GM12878 (cell line): ENCODE data around the gene EXD3. TPM values are rescaled to one million over a fixed set of nuclear protein-coding genes. Genes with fewer than 3 reads are reported as not detected.

Experiments
- ATAC-seq: fragments of 200-7000 bp; cut with Tn5 transposase; 3 replicates; pipeline ENCODE4 v1.9.1; 2020; ENCODE audit warnings: mild to moderate bottlenecking, moderate library complexity
- BruUV-seq: library from RNA; stranded (reverse); fragments of 400-500 nt; replicated peaks from 2 replicates; lab custom pipeline; 2021; lab: Mats Ljungman, UMichigan
- CTCF ChIA-PET: fragments of 300-600 bp; sonication (Branson Sonifier 250); formaldehyde crosslinking; extraction: SDS; loops from one replicate; lab custom pipeline; 2021; ENCODE audit warnings: inconsistent platforms; lab: Yijun Ruan, JAX
- POLR2A ChIA-PET: fragments of 350-600 bp; formaldehyde crosslinking; extraction: SDS; loops from one replicate; lab custom pipeline; 2021; ENCODE audit warnings: inconsistent platforms; lab: Charles Lee
- RAD21 ChIA-PET: fragments of 300-600 bp; sonication (Branson Sonifier 250); formaldehyde crosslinking; loops from one replicate; lab custom pipeline; 2023; ENCODE audit warnings: antibody characterized with exemption; ENCODE audit not compliant: unreplicated experiment; lab: Charles Lee
- SMC1A ChIA-PET: fragments of 300-600 bp; sonication (Branson Sonifier 250); formaldehyde crosslinking; loops from one replicate; lab custom pipeline; 2023; ENCODE audit not compliant: unreplicated experiment, uncharacterized antibody; lab: Charles Lee
- DNase-seq: peaks from one replicate; pipeline ENCODE4 v3.0.0-alpha.2; 2011; ENCODE audit warnings: low read depth, low spot score
- FAIRE-seq: peaks from 3 replicates; lab custom pipeline; 2011; peaks lifted over from hg19 to GRCh38; lab: Jason Lieb, UNC
- H2AFZ ChIP-seq: 2 replicates; pipeline ENCODE4 v1.6.0; 2011; ENCODE audit warnings: low read depth, low read length, control low read depth; ENCODE audit not compliant: control insufficient read depth
- H3K27ac ChIP-seq: 2 replicates; pipeline ENCODE4 v1.5.1; 2011; ENCODE audit warnings: control low read depth; ENCODE audit not compliant: control insufficient read depth, insufficient read depth
- H3K27me3 ChIP-seq, 2 experiments: replicated peaks in 1 of 2; 2 replicates each; pipeline versions ENCODE4 v1.6.0 to v1.6.1; 2011; ENCODE audit warnings: low read length in 1 of 2; ENCODE audit not compliant: control insufficient read depth in 2 of 2, insufficient read depth in 2 of 2
- H3K36me3 ChIP-seq, 2 experiments: 2 replicates each; pipeline ENCODE4 v1.5.1; 2011; ENCODE audit warnings: low read length in 1 of 2; ENCODE audit not compliant: control insufficient read depth in 2 of 2, insufficient read depth in 2 of 2
- H3K4me1 ChIP-seq: 2 replicates; pipeline ENCODE4 v1.6.1; 2011; ENCODE audit warnings: mild to moderate bottlenecking, low read length, moderate library complexity, mixed read lengths; ENCODE audit not compliant: control insufficient read depth, insufficient read depth
- H3K4me2 ChIP-seq: 2 replicates; pipeline ENCODE4 v1.6.0; 2011; ENCODE audit warnings: control low read depth; ENCODE audit not compliant: control insufficient read depth, insufficient read depth
- H3K4me3 ChIP-seq: fragments of 200-600 bp; sonication (generic); 2 replicates; pipeline ENCODE4 v1.5.1; 2016
- H3K79me2 ChIP-seq: 2 replicates; pipeline ENCODE4 v1.6.0; 2011; ENCODE audit warnings: low read length; ENCODE audit not compliant: control insufficient read depth, insufficient read depth
- H3K9ac ChIP-seq: 2 replicates; pipeline ENCODE4 v1.8.0; 2011; ENCODE audit warnings: low read length, control low read depth, mixed read lengths; ENCODE audit not compliant: control insufficient read depth, insufficient read depth
- H3K9me3 ChIP-seq: replicated peaks from 3 replicates; pipeline ENCODE4 v1.5.1; 2011; ENCODE audit warnings: mild to moderate bottlenecking, low read length; ENCODE audit not compliant: control insufficient read depth, insufficient read depth
- H4K20me1 ChIP-seq: 2 replicates; pipeline ENCODE4 v1.6.0; 2011; ENCODE audit not compliant: control insufficient read depth, insufficient read depth
- ATF3 ChIP-seq: IDR thresholded peaks from 2 replicates; pipeline ENCODE4 v1.6.1; 2011; ENCODE audit warnings: low read depth, mild to moderate bottlenecking, low read length, moderate library complexity, borderline replicate concordance; ENCODE audit errors: extremely low read depth
- ELK1 ChIP-seq: IDR thresholded peaks from 2 replicates; pipeline ENCODE4 v1.6.1; 2012; ENCODE audit warnings: low read depth, low read length, improper control_type of control experiment
- FOXK2 ChIP-seq: fragments of 450-650 bp; IDR thresholded peaks from 2 replicates; pipeline ENCODE4 v1.6.1; 2017; ENCODE audit warnings: mild to moderate bottlenecking, moderate library complexity
- KLF5 ChIP-seq: fragments of 450-650 bp; IDR thresholded peaks from 2 replicates; pipeline ENCODE4 v1.6.1; 2014; ENCODE audit warnings: mild to moderate bottlenecking; ENCODE audit not compliant: partially characterized antibody
- NFIC ChIP-seq: IDR thresholded peaks from 2 replicates; pipeline ENCODE4 v1.6.1; 2012; ENCODE audit warnings: low read depth, mild to moderate bottlenecking, inconsistent platforms, low read length, moderate library complexity
- NFYB ChIP-seq: IDR thresholded peaks from 2 replicates; pipeline ENCODE4 v1.6.1; 2011; ENCODE audit warnings: low read depth, mild to moderate bottlenecking, low read length, improper control_type of control experiment, moderate library complexity; ENCODE audit not compliant: insufficient read depth
- PAX8 ChIP-seq: fragments of 450-650 bp; IDR thresholded peaks from 2 replicates; pipeline ENCODE4 v1.6.1; 2017; ENCODE audit warnings: mild to moderate bottlenecking, moderate library complexity
- RAD21 ChIP-seq: IDR thresholded peaks from 2 replicates; pipeline ENCODE4 v1.6.1; 2011; ENCODE audit warnings: mild to moderate bottlenecking, low read depth, low read length, moderate library complexity; ENCODE audit not compliant: insufficient read depth
- RFX5 ChIP-seq: IDR thresholded peaks from 2 replicates; pipeline ENCODE4 v1.6.1; 2011; ENCODE audit warnings: low read depth, low read length, improper control_type of control experiment
- YBX1 ChIP-seq: fragments of 450-650 bp; IDR thresholded peaks from 2 replicates; pipeline ENCODE4 v1.6.1; 2016; ENCODE audit warnings: antibody characterized with exemption
- ZBTB40 ChIP-seq: fragments of 450-650 bp; IDR thresholded peaks from 2 replicates; pipeline ENCODE4 v1.6.1; 2016; ENCODE audit warnings: mild to moderate bottlenecking, moderate library complexity, borderline replicate concordance
- whole genome bisulfite sequencing: methylation state at CpG from one replicate; pipeline ENCODE4 v1.1.6; 2016; ENCODE audit warnings: low lambda C conversion rate; ENCODE audit not compliant: insufficient replicate concordance, insufficient coverage; ENCODE audit errors: missing lambda C conversion rate; 5-methylcytosine and 5-hydroxymethylcytosine counted together
- in situ Hi-C: fragments of 300-500 bp; cut with MboI; formaldehyde crosslinking; loops from 9 replicates; pipeline ENCODE4 v1.14.3; 2018; ENCODE audit warnings: mixed read lengths
- intact Hi-C: fragments of 100-400 bp; cut with micrococcal nuclease; formaldehyde crosslinking; loops from one replicate; pipeline ENCODE4 v1.14.2; 2022; ENCODE audit not compliant: unreplicated experiment
- polyA plus RNA-seq, 11 experiments: library from polyadenylated mRNA; depleted of rRNA in 4 of 11; unstranded in 6 of 11; stranded (reverse) in 5 of 11; fragments of >200 nt; fragmentation: Nextera tagmentation in 4 of 11; fragmentation: Illumina TruSeq in 1 of 11; extraction: Ambion mirVana in 4 of 11; extraction: Trizol in 1 of 11; gene quantifications; 1 replicate in 1 of 11; 2 replicates in 10 of 11; pipeline versions ENCODE4 v1.2.1 to v1.2.3, GENCODE V29; 2011 to 2016; ENCODE audit warnings: inconsistent platforms in 2 of 11, missing spikeins in 2 of 11, low read depth in 1 of 11
- total RNA-seq, 4 experiments: library from RNA; depleted of rRNA in 3 of 4; stranded (reverse); fragments of >200 nt in 3 of 4; fragmentation: Illumina TruSeq in 1 of 4; extraction: Trizol in 1 of 4; gene quantifications; 2 replicates each; pipeline versions ENCODE4 v1.2.1 to v1.2.3, GENCODE V29; 2013 to 2021
- TF ChIP-seq, protein P1 (sequence below): fragments of 450-650 bp; IDR thresholded peaks from 2 replicates; pipeline ENCODE4 v1.6.1; 2018; ENCODE audit warnings: borderline replicate concordance, mild to moderate bottlenecking; ENCODE audit not compliant: partially characterized antibody

Gene EXD3
- total and polyA plus RNA-seq, 10 of the 15 experiments (the other 5 are each of a cell fraction or from before 2014, with no cell fraction given): 0.21 to 7.1 (median 3.6) TPM

GRCh38 chr9:137365056-137365455 lies 57.9 kb downstream of the EXD3 start (continued):
- TF ChIP-seq, protein P1, sequence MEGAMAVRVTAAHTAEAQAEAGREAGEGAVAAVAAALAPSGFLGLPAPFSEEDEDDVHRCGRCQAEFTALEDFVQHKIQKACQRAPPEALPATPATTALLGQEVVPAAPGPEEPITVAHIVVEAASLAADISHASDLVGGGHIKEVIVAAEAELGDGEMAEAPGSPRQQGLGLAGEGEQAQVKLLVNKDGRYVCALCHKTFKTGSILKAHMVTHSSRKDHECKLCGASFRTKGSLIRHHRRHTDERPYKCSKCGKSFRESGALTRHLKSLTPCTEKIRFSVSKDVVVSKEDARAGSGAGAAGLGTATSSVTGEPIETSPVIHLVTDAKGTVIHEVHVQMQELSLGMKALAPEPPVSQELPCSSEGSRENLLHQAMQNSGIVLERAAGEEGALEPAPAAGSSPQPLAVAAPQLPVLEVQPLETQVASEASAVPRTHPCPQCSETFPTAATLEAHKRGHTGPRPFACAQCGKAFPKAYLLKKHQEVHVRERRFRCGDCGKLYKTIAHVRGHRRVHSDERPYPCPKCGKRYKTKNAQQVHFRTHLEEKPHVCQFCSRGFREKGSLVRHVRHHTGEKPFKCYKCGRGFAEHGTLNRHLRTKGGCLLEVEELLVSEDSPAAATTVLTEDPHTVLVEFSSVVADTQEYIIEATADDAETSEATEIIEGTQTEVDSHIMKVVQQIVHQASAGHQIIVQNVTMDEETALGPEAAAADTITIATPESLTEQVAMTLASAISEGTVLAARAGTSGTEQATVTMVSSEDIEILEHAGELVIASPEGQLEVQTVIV: no peak
- TF ChIP-seq NFYB: no peak
- TF ChIP-seq PAX8: no peak

- intact Hi-C loops: no loop called here
- Histone ChIP-seq H3K9me3 (peaks cover 13% of the 10 kb centered on the region), H3K4me1 (no peaks in the 10 kb centered on the region), H3K79me2 (no peaks in the 10 kb centered on the region), H3K27me3 (no peaks in the 10 kb centered on the region), H3K4me2 (no peak overlapping the region), H3K36me3 (no peaks in the 10 kb centered on the region), H3K27ac (no peak overlapping the region), H2AFZ (no peak overlapping the region), H4K20me1 (no peaks in the 10 kb centered on the region), H3K9ac (no peak overlapping the region), H3K4me3 (no peak overlapping the region)
- CTCF ChIA-PET: no interaction called here
- SMC1A ChIA-PET: no interaction called here
- RAD21 ChIA-PET: no interaction called here
- WGBS: 1% methylated on average over 4 of the region's 5 CpGs
- in situ Hi-C loops: no loop called here
- FAIRE-seq (no peak), DNase-seq (no peak), ATAC-seq (no peak)
- no TSS peak for BruUV-seq
- POLR2A ChIA-PET: no interaction called here
- TF ChIP-seq ELK1 (no peak), NFIC (no peak), RFX5 (no peak), ATF3 (no peak), YBX1 (no peak), ZBTB40 (no peak), KLF5 (no peak), FOXK2 (no peak), RAD21 (no peak)
- TF ChIP-seq, protein P1: no peak
Observed at GRCh38 chr9:137359850-137360249, 63.1 kb downstream of the EXD3 start.
